ENCODE data around the gene FIGNL1. TPM values are rescaled to one million over a fixed set of nuclear protein-coding genes. Genes with fewer than 3 reads are reported as not detected.

FIGNL1 gene
- total RNA-seq, 5 donors from 2014 or later (not counting 1 experiment from before 2014, with no cell fraction given) = 10.3 to 17.1 (median 14.5) TPM

- Mint-ChIP-seq H3K4me3 (no peak overlapping the region), H3K27ac (peak overlapping the region in 1 of 2 donors; percentile 19)
- POLR2A ChIA-PET = no interaction called here
Measured at GRCh38 chr7:50399635-50400034, 50.5 kb downstream of the FIGNL1 start.

GRCh38 chr7:50399206-50399605 lies 50.9 kb downstream of the FIGNL1 start:
- ChIA-PET POLR2A (no interaction called here), CTCF (no interaction called here)
- Mint-ChIP-seq H3K4me3 (no peak overlapping the region), H3K36me3 (peaks cover 81% of the 10 kb centered on the region), H3K27ac (peak overlapping the region in 1 of 2 donors; percentile 96), H3K27me3 (no peaks in the 10 kb centered on the region), H3K4me1 (peaks cover 67 to 79% (median 74%) of the 10 kb centered on the region in 3 donors), H3K9me3 (no peaks in the 10 kb centered on the region)
- Histone ChIP-seq H3K27me3 (replicated peaks in 1 of 2; ENCODE audit: control insufficient read depth in 2 of 2, extremely low read depth in 1 of 2, insufficient read depth in 2 of 2, low read length in 1 of 2) (no peaks in the 10 kb centered on the region), H3K9me3 (no peaks in the 10 kb centered on the region), H3K4me1 (ENCODE audit: control insufficient read depth in 1 of 2, extremely low read depth in 1 of 2, insufficient read depth in 2 of 2, low read length in 2 of 2) (peaks cover 30 to 39% of the 10 kb centered on the region in 2 experiments), H3K4me3 (ENCODE audit: control insufficient read depth in 1 of 2, extremely low read depth in 1 of 2, low read length in 1 of 2) (no peak overlapping the region), H3K36me3 (ENCODE audit: control insufficient read depth in 2 of 2, extremely low read depth in 1 of 2, insufficient read depth in 1 of 2, low read length in 1 of 2) (peaks cover 10 to 77% of the 10 kb centered on the region in 2 donors), H3K27ac (ENCODE audit: low read length) (no peak overlapping the region)
- no peak for DNase-seq
- 100% methylated on average over 1 of the region's 1 CpG for WGBS (ENCODE audit: insufficient coverage)
- ATAC-seq (replicated peaks in 1 of 4) = no peak

More at GRCh38 chr7:50399635-50400034, 50.5 kb downstream of the FIGNL1 start:
- no peak for DNase-seq
- Histone ChIP-seq H3K27me3 (replicated peaks in 1 of 2; ENCODE audit: control insufficient read depth in 2 of 2, extremely low read depth in 1 of 2, insufficient read depth in 2 of 2, low read length in 1 of 2) (no peaks in the 10 kb centered on the region), H3K27ac (ENCODE audit: low read length) (no peak overlapping the region), H3K4me1 (ENCODE audit: control insufficient read depth in 1 of 2, extremely low read depth in 1 of 2, insufficient read depth in 2 of 2, low read length in 2 of 2) (peaks cover 26 to 35% of the 10 kb centered on the region in 2 experiments), H3K36me3 (ENCODE audit: control insufficient read depth in 2 of 2, extremely low read depth in 1 of 2, insufficient read depth in 1 of 2, low read length in 1 of 2) (peaks cover 10 to 77% of the 10 kb centered on the region in 2 donors), H3K4me3 (ENCODE audit: control insufficient read depth in 1 of 2, extremely low read depth in 1 of 2, low read length in 1 of 2) (no peak overlapping the region), H3K9me3 (no peaks in the 10 kb centered on the region)
- peaks cover 63 to 78% (median 72%) of the 10 kb centered on the region in 3 donors for H3K4me1 Mint-ChIP-seq
- 93% methylated on average over 17 of the region's 21 CpGs for WGBS (ENCODE audit: insufficient coverage)
- H3K9me3 Mint-ChIP-seq = no peaks in the 10 kb centered on the region
- H3K27me3 Mint-ChIP-seq = no peaks in the 10 kb centered on the region
- no peak for ATAC-seq (replicated peaks in 1 of 4)
- H3K36me3 Mint-ChIP-seq = peaks cover 78% of the 10 kb centered on the region
- CTCF ChIA-PET = no interaction called here

GRCh38 chr7:50397971-50398324 lies 52.2 kb downstream of the FIGNL1 start:
- ChIA-PET POLR2A (interaction anchor here in 1 of 2 donors (0.6 kb wide), 1 partner anchor 734 kb away, joined by 6 read pairs; no protein-coding TSS in a partner anchor), CTCF (interaction anchor here in 1 of 2 donors (1.0 kb wide), 1 partner anchor 31 kb away, joined by 3 read pairs; no protein-coding TSS in a partner anchor)
- Mint-ChIP-seq H3K36me3 (peaks cover 81% of the 10 kb centered on the region), H3K27me3 (no peaks in the 10 kb centered on the region), H3K4me1 (peaks cover 74 to 80% (median 77%) of the 10 kb centered on the region in 3 donors), H3K9me3 (no peaks in the 10 kb centered on the region), H3K27ac (peak overlapping the region; percentile 92 to 96), H3K4me3 (peak overlapping the region; percentile 11 to 40 (median 33))
- DNase-seq (peak in 1 of 35 experiments; percentile 37), ATAC-seq (replicated peaks in 1 of 4) (no peak)
- Histone ChIP-seq H3K27ac (ENCODE audit: low read length) (peak overlapping the region; percentile 71), H3K9me3 (no peaks in the 10 kb centered on the region), H3K27me3 (replicated peaks in 1 of 2; ENCODE audit: control insufficient read depth in 2 of 2, extremely low read depth in 1 of 2, insufficient read depth in 2 of 2, low read length in 1 of 2) (no peaks in the 10 kb centered on the region), H3K4me1 (ENCODE audit: control insufficient read depth in 1 of 2, extremely low read depth in 1 of 2, insufficient read depth in 2 of 2, low read length in 2 of 2) (peaks cover 41 to 52% of the 10 kb centered on the region in 2 experiments), H3K4me3 (ENCODE audit: control insufficient read depth in 1 of 2, extremely low read depth in 1 of 2, low read length in 1 of 2) (no peak overlapping the region), H3K36me3 (ENCODE audit: control insufficient read depth in 2 of 2, extremely low read depth in 1 of 2, insufficient read depth in 1 of 2, low read length in 1 of 2) (peaks cover 10 to 76% of the 10 kb centered on the region in 2 donors)
- no CpG with 5 or more reads among the region's 1 CpG for WGBS (ENCODE audit: insufficient coverage)

DNA sequence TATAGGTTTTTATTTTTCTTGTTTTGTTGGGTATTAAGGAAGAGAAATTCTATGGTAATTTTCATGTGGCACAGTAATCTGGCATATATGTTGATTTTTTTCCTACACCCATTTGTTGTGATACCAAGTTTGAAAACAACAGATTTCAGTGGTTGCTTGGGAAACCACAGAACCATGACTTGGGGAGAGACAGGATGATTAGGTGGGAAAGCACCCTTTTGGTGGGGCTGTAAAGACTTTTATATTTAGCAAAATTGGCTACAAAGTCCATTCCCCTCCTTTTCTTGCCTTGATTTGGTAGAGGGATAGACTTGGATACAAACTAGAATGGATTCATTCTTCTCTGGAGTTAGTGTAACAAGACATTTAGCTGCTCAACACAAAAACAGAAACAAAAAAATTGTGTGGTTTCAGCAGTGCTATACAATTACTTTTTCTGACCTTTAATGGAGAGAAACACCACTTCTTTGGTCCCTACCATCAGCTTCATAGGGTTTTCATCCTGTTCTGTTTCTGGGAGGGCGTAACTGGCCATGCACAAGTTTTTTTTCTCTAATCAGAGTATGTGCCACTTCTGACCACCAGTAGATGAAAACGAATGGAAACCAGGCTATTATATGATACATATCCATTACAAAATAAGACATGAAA lies 52.7 kb downstream of the FIGNL1 start:
- DNase-seq (peak in 8 of 35 experiments; percentile 16 to 79 (median 23)), ATAC-seq (replicated peaks in 1 of 4) (peak in 3 of 4 experiments; percentile 20 to 59 (median 41))
- Histone ChIP-seq H3K27me3 (replicated peaks in 1 of 2; ENCODE audit: control insufficient read depth in 2 of 2, extremely low read depth in 1 of 2, insufficient read depth in 2 of 2, low read length in 1 of 2) (no peaks in the 10 kb centered on the region), H3K4me1 (ENCODE audit: control insufficient read depth in 1 of 2, extremely low read depth in 1 of 2, insufficient read depth in 2 of 2, low read length in 2 of 2) (peaks cover 46 to 57% of the 10 kb centered on the region in 2 experiments), H3K36me3 (ENCODE audit: control insufficient read depth in 2 of 2, extremely low read depth in 1 of 2, insufficient read depth in 1 of 2, low read length in 1 of 2) (peaks cover 14 to 76% of the 10 kb centered on the region in 2 donors), H3K27ac (ENCODE audit: low read length) (peak overlapping the region; percentile 71), H3K9me3 (no peaks in the 10 kb centered on the region), H3K4me3 (ENCODE audit: control insufficient read depth in 1 of 2, extremely low read depth in 1 of 2, low read length in 1 of 2) (no peak overlapping the region)
- Mint-ChIP-seq H3K27me3 (no peaks in the 10 kb centered on the region), H3K9me3 (no peaks in the 10 kb centered on the region), H3K4me1 (peaks cover 74 to 80% (median 78%) of the 10 kb centered on the region in 3 donors), H3K27ac (peak overlapping the region; percentile 92 to 96), H3K36me3 (peaks cover 81% of the 10 kb centered on the region), H3K4me3 (peak overlapping the region in 2 of 3 donors; percentile 24 to 69)
- no CpG with 5 or more reads among the region's 2 CpGs for WGBS (ENCODE audit: insufficient coverage)
- CTCF ChIA-PET = interaction anchor here in 1 of 2 donors (1.0 kb wide), 1 partner anchor 30 kb away, joined by 3 read pairs; no protein-coding TSS in a partner anchor
- POLR2A ChIA-PET = interaction anchor here in 1 of 2 donors (0.7 kb wide), 1 partner anchor 66 kb away, joined by 3 read pairs; no protein-coding TSS in a partner anchor

- 33% methylated on average over 1 of the region's 2 CpGs for WGBS (ENCODE audit: insufficient coverage)
- Mint-ChIP-seq H3K4me1 (peaks cover 74 to 80% (median 79%) of the 10 kb centered on the region in 3 donors), H3K27me3 (no peaks in the 10 kb centered on the region), H3K4me3 (peak overlapping the region; percentile 54 to 69 (median 64)), H3K27ac (peak overlapping the region; percentile 92 to 96), H3K36me3 (peaks cover 81% of the 10 kb centered on the region), H3K9me3 (no peaks in the 10 kb centered on the region)
- no peak overlapping the region for H3K4me3 ChIP-seq (ENCODE audit: control insufficient read depth in 1 of 2, extremely low read depth in 1 of 2, low read length in 1 of 2)
- no peaks in the 10 kb centered on the region for H3K27me3 ChIP-seq (replicated peaks in 1 of 2; ENCODE audit: control insufficient read depth in 2 of 2, extremely low read depth in 1 of 2, insufficient read depth in 2 of 2, low read length in 1 of 2)
- peaks cover 14 to 76% of the 10 kb centered on the region in 2 donors for H3K36me3 ChIP-seq (ENCODE audit: control insufficient read depth in 2 of 2, extremely low read depth in 1 of 2, insufficient read depth in 1 of 2, low read length in 1 of 2)
- peak overlapping the region; percentile 71 for H3K27ac ChIP-seq (ENCODE audit: low read length)
- peaks cover 52 to 60% of the 10 kb centered on the region in 2 experiments for H3K4me1 ChIP-seq (ENCODE audit: control insufficient read depth in 1 of 2, extremely low read depth in 1 of 2, insufficient read depth in 2 of 2, low read length in 2 of 2)
- no peaks in the 10 kb centered on the region for H3K9me3 ChIP-seq
- DNase-seq (peak in 1 of 35 experiments; percentile 50), ATAC-seq (replicated peaks in 1 of 4) (peak in 3 of 4 experiments; percentile 10 to 16 (median 16))
- CTCF ChIA-PET = interaction anchor here in 1 of 2 donors (1.0 kb wide), 1 partner anchor 30 kb away, joined by 3 read pairs; no protein-coding TSS in a partner anchor
- POLR2A ChIA-PET = interaction anchor here in 1 of 2 donors (0.7 kb wide), 1 partner anchor 65 kb away, joined by 3 read pairs; no protein-coding TSS in a partner anchor
Measured at GRCh38 chr7:50396856-50397255, 53.3 kb downstream of the FIGNL1 start.

DNA sequence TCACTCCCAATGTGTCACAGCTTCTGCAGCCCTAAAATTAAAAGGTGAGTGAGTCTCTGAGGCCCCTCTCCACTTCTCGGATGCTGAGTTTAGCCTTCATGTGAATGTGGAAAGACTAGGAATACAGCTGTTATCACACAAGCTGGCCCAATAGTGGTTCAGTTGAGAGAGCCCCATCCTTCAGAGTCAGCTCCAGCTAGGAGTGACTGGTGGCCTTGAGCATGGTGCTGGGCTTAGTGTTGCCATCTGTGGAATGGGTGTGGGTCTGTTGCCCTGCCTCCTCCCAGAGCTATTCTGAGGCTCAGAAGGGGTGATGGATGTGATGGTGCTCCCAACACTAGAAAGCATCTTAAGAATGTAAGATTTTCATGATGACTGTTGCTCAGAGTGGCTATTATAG lies 55.8 kb downstream of the FIGNL1 start:
- H3K9me3 Mint-ChIP-seq = no peaks in the 10 kb centered on the region
- no CpG with 5 or more reads among the region's 1 CpG for WGBS (ENCODE audit: insufficient coverage)
- no peak overlapping the region for H3K4me3 ChIP-seq (ENCODE audit: control insufficient read depth in 1 of 2, extremely low read depth in 1 of 2, low read length in 1 of 2)
- ChIA-PET POLR2A (interaction anchor here in 1 of 2 donors (0.5 kb wide), 1 partner anchor 19 kb away, joined by 3 read pairs; no protein-coding TSS in a partner anchor), CTCF (interaction anchor here in 1 of 2 donors (0.7 kb wide), 1 partner anchor 24 kb away, joined by 3 read pairs; no protein-coding TSS in a partner anchor)
- peak overlapping the region; percentile 72 to 81 (median 76) for H3K4me3 Mint-ChIP-seq
- peak overlapping the region; percentile 98 to 100 for H3K27ac Mint-ChIP-seq
- no peaks in the 10 kb centered on the region for H3K9me3 ChIP-seq
- no peaks in the 10 kb centered on the region for H3K27me3 Mint-ChIP-seq
- peaks cover 64 to 66% of the 10 kb centered on the region in 2 experiments for H3K4me1 ChIP-seq (ENCODE audit: control insufficient read depth in 1 of 2, extremely low read depth in 1 of 2, insufficient read depth in 2 of 2, low read length in 2 of 2)
- H3K36me3 ChIP-seq (ENCODE audit: control insufficient read depth in 2 of 2, extremely low read depth in 1 of 2, insufficient read depth in 1 of 2, low read length in 1 of 2) = peaks cover 6 to 76% of the 10 kb centered on the region in 2 donors
- DNase-seq = no peak
- H3K27me3 ChIP-seq (replicated peaks in 1 of 2; ENCODE audit: control insufficient read depth in 2 of 2, extremely low read depth in 1 of 2, insufficient read depth in 2 of 2, low read length in 1 of 2) = no peaks in the 10 kb centered on the region
- peak; percentile 3 to 20 (median 9) for ATAC-seq (replicated peaks in 1 of 4)
- H3K27ac ChIP-seq (ENCODE audit: low read length) = peak overlapping the region; percentile 71
- H3K36me3 Mint-ChIP-seq = peaks cover 83% of the 10 kb centered on the region
- peaks cover 87 to 89% (median 89%) of the 10 kb centered on the region in 3 donors for H3K4me1 Mint-ChIP-seq

Measured in T-cell (primary cell).